Middle frontal gyrus (tissue), 1 donor: Measurements from ENCODE around the gene CCDC117.

ENCODE experiments used
- DNase-seq: peaks from one replicate; pipeline ENCODE4 v3.0.0-alpha.2; 2015; ENCODE audit warnings: low spot score; ENCODE audit errors: extremely low spot score

CCDC117 gene

GRCh38 chr22:28829358-28830181 lies 57.1 kb downstream of the CCDC117 start:
- peak; percentile 49 for DNase-seq

GRCh38 chr22:28830441-28830840 lies 57.9 kb downstream of the CCDC117 start:
- DNase-seq, result no peak

GRCh38 chr22:28831140-28832072 lies 58.9 kb downstream of the CCDC117 start:
- DNase-seq, result no peak

GRCh38 chr22:28832731-28833130 lies 60.2 kb downstream of the CCDC117 start:
- DNase-seq, result no peak

- DNase-seq, result no peak
These were observed 60.9 kb downstream of the CCDC117 start for GRCh38 chr22:28833276-28833923.

GRCh38 chr22:28835630-28836189 lies 63.2 kb downstream of the CCDC117 start:
- DNase-seq, result no peak

GRCh38 chr22:28837640-28838039 lies 65.1 kb downstream of the CCDC117 start:
- no peak for DNase-seq
